ENCODE measurements around the gene SOD2. TPM values are rescaled to one million over a fixed set of nuclear protein-coding genes. Genes with fewer than 3 reads are reported as not detected.
"Not testable (repeated sequence)": the region's sequence is repeated elsewhere in the genome, so short reads cannot be mapped to it uniquely, and the experiment has no call there.

Gene SOD2
- polyA plus RNA-seq, 1 of the 3 experiments (the other 2 are of a cell fraction) = 26.8 TPM

- Histone ChIP-seq H3K9ac (no peak overlapping the region), H3K27ac (ENCODE audit: low read depth in 2 of 2, low read length in 1 of 2) (no peak overlapping the region), H3K36me3 (replicated peaks in 1 of 2; ENCODE audit: control insufficient read depth in 1 of 2, insufficient read depth in 2 of 2, low read length in 1 of 2) (peaks cover 0 to 8% of the 10 kb centered on the region in 2 experiments), H3K9me3 (no peaks in the 10 kb centered on the region), H2AFZ (ENCODE audit: low read depth) (no peak overlapping the region), H4K20me1 (ENCODE audit: insufficient read depth) (no peaks in the 10 kb centered on the region; the same call in 1 of the 2 replicates), H3F3A (replicated peaks; ENCODE audit: insufficient read depth) (peaks cover 6% of the 10 kb centered on the region), H3K4me1 (ENCODE audit: control insufficient read depth in 1 of 2, insufficient read depth in 2 of 2, low read depth in 1 of 2, low read length in 1 of 2) (no peaks in the 10 kb centered on the region; a peak in 2 of 4 replicates), H3K9me2 (no peaks in the 10 kb centered on the region), H3K79me2 (ENCODE audit: insufficient read depth) (peaks cover 63% of the 10 kb centered on the region), H3K27me3 (ENCODE audit: insufficient read depth) (no peaks in the 10 kb centered on the region), H3K4me2 (no peak overlapping the region), H3K4me3 (ENCODE audit: low read depth in 2 of 2, low read length in 1 of 2) (no peak overlapping the region)
- CTCF ChIA-PET = interaction anchor here (1.2 kb wide), 1 partner anchor 31 kb away, joined by 3 read pairs; no protein-coding TSS in a partner anchor
- DNase-seq = no peak
- POLR2A ChIA-PET = no interaction called here
- TF ChIP-seq FOXJ3 (CRISPR knock-in tag; IDR thresholded peaks at IDR 0.05) (no peak), MEF2A (IDR thresholded peaks at IDR 0.05; ENCODE audit: borderline replicate concordance, low read depth) (no peak), MAX (IDR thresholded peaks at IDR 0.05; ENCODE audit: low read depth) (no peak), EZH2phosphoT487 (IDR thresholded peaks at IDR 0.05; ENCODE audit: borderline replicate concordance, low read depth) (no peak), FOSL2 (IDR thresholded peaks at IDR 0.05; ENCODE audit: borderline replicate concordance, low read depth) (no peak), SMC3 (IDR thresholded peaks at IDR 0.05; ENCODE audit: low read depth, low read length) (no peak), CHD2 (IDR thresholded peaks at IDR 0.05; ENCODE audit: low read length, partially characterized antibody) (no peak), PBX3 (IDR thresholded peaks at IDR 0.05) (no peak), USF1 (IDR thresholded peaks at IDR 0.05; ENCODE audit: borderline replicate concordance, low read depth) (no peak), EP300 (IDR thresholded peaks at IDR 0.05; ENCODE audit: borderline replicate concordance in 1 of 2, low read depth in 1 of 2, low read length in 1 of 2) (no peak), RXRA (IDR thresholded peaks at IDR 0.05; ENCODE audit: borderline replicate concordance, low read depth) (no peak), YY1 (IDR thresholded peaks at IDR 0.05; ENCODE audit: low read depth) (no peak), FOXM1 (IDR thresholded peaks at IDR 0.05; ENCODE audit: low read depth) (no peak), CTCF (IDR thresholded peaks at IDR 0.05) (no peak), IRF3 (IDR thresholded peaks at IDR 0.05; ENCODE audit: low read depth, low read length) (no peak), RCOR1 (IDR thresholded peaks at IDR 0.05; ENCODE audit: low read length) (no peak), TAF1 (IDR thresholded peaks at IDR 0.05; ENCODE audit: borderline replicate concordance, low read depth, low read length) (no peak)
These were observed 29.6 kb upstream of the SOD2 start for GRCh38 chr6:159722655-159723054.

- CTCF ChIA-PET; H3K9me3 ChIP-seq; H3K36me3 ChIP-seq (replicated peaks in 1 of 2; ENCODE audit: control insufficient read depth in 1 of 2, insufficient read depth in 2 of 2, low read length in 1 of 2); DNase-seq; H3K4me3 ChIP-seq (ENCODE audit: low read depth in 2 of 2, low read length in 1 of 2); H3K4me2 ChIP-seq; H2AFZ ChIP-seq (ENCODE audit: low read depth); H3K9me2 ChIP-seq; H3K27me3 ChIP-seq (ENCODE audit: insufficient read depth); H3K27ac ChIP-seq (ENCODE audit: low read depth in 2 of 2, low read length in 1 of 2); H3K4me1 ChIP-seq (ENCODE audit: control insufficient read depth in 1 of 2, insufficient read depth in 2 of 2, low read depth in 1 of 2, low read length in 1 of 2); H4K20me1 ChIP-seq (ENCODE audit: insufficient read depth); H3K9ac ChIP-seq: not testable (repeated sequence)
- POLR2A ChIA-PET = interaction anchor here (0.5 kb wide), 1 partner anchor 67 kb away, joined by 3 read pairs; no protein-coding TSS in a partner anchor
- H3K79me2 ChIP-seq (ENCODE audit: insufficient read depth) = peaks cover 63% of the 10 kb centered on the region
- H3F3A ChIP-seq (replicated peaks; ENCODE audit: insufficient read depth) = peaks cover 12% of the 10 kb centered on the region
- WGBS (ENCODE audit: low lambda C conversion rate) = 96% methylated on average over 3 of the region's 3 CpGs
These were observed 28.9 kb upstream of the SOD2 start for GRCh38 chr6:159721981-159722380.
